GM19099 (cell line): ENCODE data around the gene LRP1.

Experiments
- POLR2A ChIP-seq: IDR thresholded peaks from 3 replicates; pipeline ENCODE4 v1.6.1; 2011; ENCODE audit warnings: low read depth; ENCODE audit not compliant: insufficient read length; ENCODE audit errors: extremely low read depth

LRP1 gene

DNA sequence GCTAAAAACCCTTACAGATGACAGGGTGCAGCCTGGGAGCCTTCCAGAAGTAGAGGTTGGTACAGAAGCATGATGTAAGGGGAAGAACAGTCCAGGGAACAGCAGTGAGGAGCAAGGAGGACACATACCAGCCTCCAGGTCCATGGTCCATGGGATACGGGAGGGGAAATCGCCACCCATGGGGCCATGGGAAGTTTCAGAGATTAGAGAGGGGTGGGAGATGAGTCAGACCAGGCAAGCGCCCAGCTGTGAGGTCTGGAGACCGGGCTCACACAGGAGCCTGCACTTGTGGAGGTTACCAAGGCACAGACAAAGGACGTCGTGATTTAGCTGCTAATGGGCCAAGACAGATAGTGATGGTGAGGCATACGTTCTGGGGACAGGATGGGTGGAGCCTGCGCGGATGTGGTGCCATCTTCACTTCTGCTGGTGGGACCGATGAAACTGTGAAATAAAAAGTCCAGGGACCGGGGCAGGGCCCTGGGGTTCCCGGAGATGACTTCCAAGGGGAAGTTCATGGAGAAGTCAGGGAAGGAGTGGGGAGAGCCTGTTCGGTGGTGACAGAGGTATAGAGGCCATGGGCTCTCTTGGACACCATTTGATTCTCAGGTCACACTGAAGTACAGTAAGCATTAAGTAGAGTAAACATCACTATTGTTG, 36.8 kb downstream of the LRP1 start:
- TF ChIP-seq POLR2A = no peak

- TF ChIP-seq POLR2A = no peak
Measured at GRCh38 chr12:57165741-57166140, 37.5 kb downstream of the LRP1 start.

- no peak for TF ChIP-seq POLR2A
Measured at GRCh38 chr12:57166971-57167371, 38.7 kb downstream of the LRP1 start.

DNA sequence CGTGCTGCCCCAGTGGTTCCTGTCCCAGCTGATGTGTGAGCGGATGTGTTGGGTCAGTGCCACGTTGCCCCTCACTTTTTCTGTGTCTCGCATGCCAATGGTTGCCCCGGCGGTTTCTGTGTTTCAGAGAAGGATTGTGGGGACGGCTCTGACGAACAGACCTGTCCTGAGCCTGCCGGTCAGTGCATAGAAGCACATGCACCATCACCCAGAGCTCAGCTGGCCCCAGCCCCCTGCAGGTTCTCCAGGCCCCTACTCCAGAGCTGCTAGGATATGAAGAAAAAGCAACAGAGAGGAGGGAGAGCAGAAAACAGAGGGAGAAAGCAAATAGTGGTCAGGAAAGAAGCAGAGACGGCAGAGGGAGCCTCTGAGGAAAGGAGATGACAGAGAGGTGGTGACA, 39.8 kb downstream of the LRP1 start:
- TF ChIP-seq POLR2A = no peak

- TF ChIP-seq POLR2A = no peak
Measured at GRCh38 chr12:57169046-57169795, 40.9 kb downstream of the LRP1 start.

DNA sequence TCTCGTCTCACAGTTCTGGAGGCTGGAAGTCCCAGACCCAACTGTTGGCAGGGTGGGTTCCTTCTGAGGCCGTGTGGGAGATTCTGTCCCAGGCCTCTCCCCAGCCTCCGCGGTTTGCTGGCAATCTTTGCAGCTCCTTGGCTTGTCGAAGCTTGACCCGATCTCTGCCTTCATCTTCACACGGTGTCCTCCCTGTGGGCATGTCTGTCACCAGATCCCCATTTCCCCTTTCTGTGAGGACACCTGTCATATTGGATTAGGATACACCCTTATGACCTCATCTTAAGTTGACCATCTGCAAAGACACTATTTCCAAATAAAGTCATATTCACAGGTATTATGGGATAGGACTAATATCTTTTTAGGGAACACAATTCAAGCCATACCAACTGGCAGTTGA, 41.7 kb downstream of the LRP1 start:
- TF ChIP-seq POLR2A = no peak

GRCh38 chr12:57170408-57170807, 42.1 kb downstream of the LRP1 start:
- TF ChIP-seq POLR2A = no peak

- TF ChIP-seq POLR2A = no peak
Measured at GRCh38 chr12:57170927-57171326, 42.6 kb downstream of the LRP1 start.

DNA sequence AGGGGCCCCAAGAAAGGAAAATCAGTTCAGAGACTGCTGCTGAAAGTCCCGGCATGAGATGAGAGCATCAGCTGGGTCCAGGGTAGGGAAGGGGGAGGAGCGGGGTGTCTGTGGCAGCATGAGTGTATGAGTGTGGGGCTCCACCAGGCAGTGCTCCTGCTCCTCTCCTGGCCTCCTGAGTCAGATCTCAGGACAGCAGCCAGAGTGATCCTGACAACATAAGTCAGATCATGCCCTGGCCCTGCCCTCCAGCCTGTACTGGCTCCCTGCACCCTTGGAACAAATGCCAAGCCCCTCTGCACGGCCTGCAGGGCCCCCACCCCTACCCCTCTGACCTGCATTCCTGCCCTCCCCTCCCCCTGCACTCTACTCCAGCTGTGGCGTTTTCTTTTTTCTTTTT, 43.4 kb downstream of the LRP1 start:
- no peak for TF ChIP-seq POLR2A

DNA sequence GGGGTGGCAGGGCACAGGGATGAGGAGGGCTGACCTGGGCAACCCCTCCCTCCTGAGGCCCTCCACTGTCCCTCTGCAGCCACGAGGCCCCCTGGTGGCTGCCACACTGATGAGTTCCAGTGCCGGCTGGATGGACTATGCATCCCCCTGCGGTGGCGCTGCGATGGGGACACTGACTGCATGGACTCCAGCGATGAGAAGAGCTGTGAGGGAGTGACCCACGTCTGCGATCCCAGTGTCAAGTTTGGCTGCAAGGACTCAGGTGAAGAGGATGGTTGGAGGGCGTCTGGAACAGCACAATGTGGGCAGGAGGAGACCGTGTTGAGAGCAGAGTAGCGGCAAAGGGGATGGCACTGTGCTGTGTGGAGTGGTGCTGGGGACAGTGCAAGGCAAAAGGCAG, 44.8 kb downstream of the LRP1 start:
- no peak for TF ChIP-seq POLR2A

GRCh38 chr12:57173683-57174082, 45.4 kb downstream of the LRP1 start:
- TF ChIP-seq POLR2A = no peak

GRCh38 chr12:57175428-57176138, 47.3 kb downstream of the LRP1 start:
- TF ChIP-seq POLR2A = no peak

- no peak for TF ChIP-seq POLR2A
Measured at GRCh38 chr12:57176139-57176477, 47.8 kb downstream of the LRP1 start.

GRCh38 chr12:57176846-57177245, 48.6 kb downstream of the LRP1 start:
- TF ChIP-seq POLR2A = no peak

DNA sequence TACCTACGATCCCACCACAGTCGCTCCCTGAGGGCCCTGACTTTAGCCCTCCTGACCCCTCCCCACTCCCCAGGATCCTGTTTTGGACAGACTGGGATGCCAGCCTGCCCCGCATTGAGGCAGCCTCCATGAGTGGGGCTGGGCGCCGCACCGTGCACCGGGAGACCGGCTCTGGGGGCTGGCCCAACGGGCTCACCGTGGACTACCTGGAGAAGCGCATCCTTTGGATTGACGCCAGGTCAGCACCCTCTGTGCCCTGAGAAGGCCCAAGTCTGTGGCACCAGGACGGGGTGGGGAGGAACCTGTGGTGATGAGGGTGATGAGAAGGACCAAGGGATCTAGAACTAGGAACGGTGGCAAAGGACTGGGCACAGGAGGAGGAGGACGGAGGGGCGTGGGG, 49.1 kb downstream of the LRP1 start:
- no peak for TF ChIP-seq POLR2A

DNA sequence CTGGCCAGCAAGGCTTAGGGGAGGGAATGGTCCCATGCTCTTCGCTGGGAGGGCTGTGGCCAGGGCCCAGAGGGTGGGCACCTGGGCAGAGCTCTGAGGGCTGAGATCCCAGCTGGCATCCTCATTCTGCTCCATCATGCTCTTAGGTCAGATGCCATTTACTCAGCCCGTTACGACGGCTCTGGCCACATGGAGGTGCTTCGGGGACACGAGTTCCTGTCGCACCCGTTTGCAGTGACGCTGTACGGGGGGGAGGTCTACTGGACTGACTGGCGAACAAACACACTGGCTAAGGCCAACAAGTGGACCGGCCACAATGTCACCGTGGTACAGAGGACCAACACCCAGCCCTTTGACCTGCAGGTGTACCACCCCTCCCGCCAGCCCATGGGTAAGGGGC, 49.9 kb downstream of the LRP1 start:
- TF ChIP-seq POLR2A = no peak

DNA sequence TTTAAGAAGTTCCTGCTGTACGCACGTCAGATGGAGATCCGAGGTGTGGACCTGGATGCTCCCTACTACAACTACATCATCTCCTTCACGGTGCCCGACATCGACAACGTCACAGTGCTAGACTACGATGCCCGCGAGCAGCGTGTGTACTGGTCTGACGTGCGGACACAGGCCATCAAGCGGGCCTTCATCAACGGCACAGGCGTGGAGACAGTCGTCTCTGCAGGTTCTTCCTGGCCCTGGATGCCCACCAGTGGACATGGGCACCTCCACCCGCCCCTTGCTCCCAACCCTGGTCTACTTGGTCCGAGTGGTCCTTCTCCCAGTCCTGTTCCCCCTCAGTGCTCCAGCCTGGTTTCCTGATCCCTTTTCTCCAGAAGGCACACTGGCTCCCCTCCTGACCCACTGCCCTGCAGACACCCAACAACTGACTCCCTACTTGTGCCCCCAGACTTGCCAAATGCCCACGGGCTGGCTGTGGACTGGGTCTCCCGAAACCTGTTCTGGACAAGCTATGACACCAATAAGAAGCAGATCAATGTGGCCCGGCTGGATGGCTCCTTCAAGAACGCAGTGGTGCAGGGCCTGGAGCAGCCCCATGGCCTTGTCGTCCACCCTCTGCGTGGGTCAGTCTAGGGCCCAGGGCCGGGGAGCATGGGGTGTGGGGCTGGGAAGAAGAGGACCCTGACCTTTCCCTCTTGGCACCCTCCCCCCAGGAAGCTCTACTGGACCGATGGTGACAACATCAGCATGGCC, 51.2 kb downstream of the LRP1 start:
- TF ChIP-seq POLR2A = no peak
